A673 (cell line): ENCODE data around the gene BUB1. TPM values are rescaled to one million over a fixed set of nuclear protein-coding genes. Genes with fewer than 3 reads are reported as not detected.
"Not testable (repeated sequence)": the region's sequence is repeated elsewhere in the genome, so short reads cannot be mapped to it uniquely, and the experiment has no call there.

Experiments
- BruUV-seq: library from RNA; stranded (reverse); fragments of 400-500 nt; replicated peaks from 2 replicates; lab custom pipeline; 2021; lab: Mats Ljungman, UMichigan
- CTCF ChIA-PET: fragments of 300-600 bp; sonication (Branson Sonifier 250); formaldehyde crosslinking; loops from one replicate; lab custom pipeline; 2022; ENCODE audit warnings: antibody characterized with exemption; lab: Charles Lee
- POLR2A ChIA-PET: fragments of 300-600 bp; sonication (Branson Sonifier 250); formaldehyde crosslinking; loops from one replicate; lab custom pipeline; 2022; ENCODE audit warnings: antibody characterized with exemption; ENCODE audit not compliant: low non-redundant PET; lab: Charles Lee
- DNase-seq: peaks from one replicate; pipeline ENCODE4 v3.0.0-alpha.2; 2015; ENCODE audit warnings: low spot score
- H3K27ac ChIP-seq: fragments of 200-600 bp; sonication (generic); 2 replicates; pipeline ENCODE4 v1.5.1; 2016; ENCODE audit warnings: mixed run types, low read depth, mild to moderate bottlenecking, mixed read lengths, antibody characterized with exemption, low read length; ENCODE audit not compliant: poor library complexity, severe bottlenecking
- H3K27me3 ChIP-seq: fragments of 200-600 bp; sonication (generic); replicated peaks from 2 replicates; pipeline ENCODE4 v1.6.1; 2017; ENCODE audit warnings: mixed run types, low read depth, mild to moderate bottlenecking, mixed read lengths, antibody characterized with exemption, low read length; ENCODE audit not compliant: insufficient read depth, poor library complexity
- H3K36me3 ChIP-seq: fragments of 200-600 bp; sonication (generic); 2 replicates; pipeline ENCODE4 v1.6.1; 2016; ENCODE audit warnings: mixed run types, mild to moderate bottlenecking, mixed read lengths, antibody characterized with exemption, low read length; ENCODE audit not compliant: insufficient read depth, poor library complexity, severe bottlenecking
- H3K4me1 ChIP-seq: fragments of 200-600 bp; sonication (generic); 2 replicates; pipeline ENCODE4 v1.6.1; 2017; ENCODE audit warnings: mixed run types, mild to moderate bottlenecking, mixed read lengths, antibody characterized with exemption, low read length; ENCODE audit not compliant: insufficient read depth, poor library complexity, severe bottlenecking
- H3K4me3 ChIP-seq: fragments of 200-600 bp; sonication (generic); 2 replicates; pipeline ENCODE4 v1.5.1; 2016; ENCODE audit warnings: low read depth, mixed run types, mild to moderate bottlenecking, mixed read lengths, low read length; ENCODE audit not compliant: poor library complexity, severe bottlenecking
- H3K9me3 ChIP-seq: fragments of 200-600 bp; sonication (generic); 2 replicates; pipeline ENCODE4 v1.6.1; 2016; ENCODE audit warnings: mixed run types, low read depth, mild to moderate bottlenecking, mixed read lengths, antibody characterized with exemption, low read length; ENCODE audit not compliant: poor library complexity, severe bottlenecking
- intact Hi-C: fragments of 100-400 bp; cut with micrococcal nuclease; formaldehyde crosslinking; loops from one replicate; pipeline ENCODE4 v1.10.0; 2022; ENCODE audit not compliant: unreplicated experiment
- total RNA-seq: library from RNA; stranded (reverse); gene quantifications from 2 replicates; pipeline ENCODE4 v1.2.3, GENCODE V29; 2021

Gene BUB1
- total RNA-seq, 1 experiment from 2014 or later: 98.0 TPM

DNA sequence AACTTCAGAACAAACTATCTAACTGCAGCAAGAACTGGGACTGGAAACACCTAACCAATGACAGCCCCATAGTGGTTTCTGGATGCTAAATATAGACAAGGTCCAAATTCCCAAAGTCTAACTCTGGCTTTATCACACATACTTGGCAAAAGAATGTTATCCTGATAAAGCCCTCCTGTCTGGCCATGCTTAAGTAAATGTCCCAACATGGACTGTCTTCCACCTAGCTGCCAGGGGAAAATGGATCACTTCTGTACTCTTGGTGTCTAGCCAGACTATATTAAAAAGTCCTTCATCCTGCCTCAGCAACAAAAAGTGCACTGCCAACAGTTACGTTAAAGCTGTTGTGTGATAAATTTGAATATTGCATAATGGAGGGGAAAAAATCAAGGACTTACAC, 89.3 kb downstream of the BUB1 start:
- H3K27ac ChIP-seq, H3K9me3 ChIP-seq, H3K4me1 ChIP-seq, H3K36me3 ChIP-seq, H3K27me3 ChIP-seq, H3K4me3 ChIP-seq, BruUV-seq, intact Hi-C loops, CTCF ChIA-PET, DNase-seq, POLR2A ChIA-PET: not testable (repeated sequence)

Other genes with a start within 250 kb of the BUB1 start
- gene LIMS4, start 205.2 kb downstream of the BUB1 start, total RNA-seq: 0.75 and 2.3 TPM in 2 replicates
- 30.8 and 69.2 TPM in 2 replicates for gene RGPD6, start 100.8 kb downstream of the BUB1 start, total RNA-seq
- gene ACOXL, start 54.5 kb upstream of the BUB1 start, total RNA-seq: 0.13 TPM in 1 of 2 replicates, not detected in the other